Measurements from ENCODE around the gene SIM2. TPM values are rescaled to one million over a fixed set of nuclear protein-coding genes. Genes with fewer than 3 reads are reported as not detected.
A peak's percentile ranks its signal among the peaks of the same experiment; 100 is the strongest.

The SIM2 gene
- total RNA-seq, 1 donor from 2014 or later = 9.2 TPM

DNA sequence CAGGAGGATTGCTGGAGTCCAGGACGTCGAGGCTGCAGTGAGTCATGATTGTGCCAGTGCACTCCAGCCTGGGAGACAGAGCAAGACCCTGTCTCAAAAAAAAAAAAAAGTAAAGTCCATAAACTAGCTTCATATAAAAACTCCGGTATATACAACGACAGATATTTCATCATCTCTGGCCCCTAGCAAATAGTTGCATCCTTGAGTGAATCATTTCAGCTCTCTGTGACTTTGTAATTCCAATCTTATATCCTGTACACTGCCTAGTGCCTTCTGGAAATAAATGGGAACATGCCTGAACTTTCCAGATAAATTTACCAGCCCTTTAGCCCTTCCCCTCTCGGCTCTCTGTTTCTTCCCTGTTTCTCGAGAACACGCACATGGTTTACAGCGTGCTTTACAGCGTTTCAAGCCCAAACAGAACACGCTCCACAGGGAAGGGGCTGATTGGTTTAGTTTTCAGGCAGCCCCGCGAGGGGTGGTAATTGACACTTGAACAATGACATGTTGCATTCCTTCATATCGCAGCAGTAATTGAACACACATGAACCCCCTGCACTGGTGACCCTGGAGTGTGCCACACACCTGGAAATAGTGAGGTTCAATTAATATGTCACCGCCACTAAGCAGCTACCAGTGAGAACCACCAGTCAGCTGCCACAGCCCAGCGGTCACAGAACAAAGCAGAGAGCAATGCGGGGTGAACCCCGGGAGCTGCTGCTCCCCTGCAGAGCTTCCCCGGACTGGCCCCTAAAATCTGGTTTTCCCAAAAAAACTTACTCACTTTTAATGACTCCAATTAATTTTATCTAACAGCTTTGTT, 35.7 kb upstream of the SIM2 start:
- Histone ChIP-seq H3K27me3 (ENCODE audit: insufficient read depth, low read length) (peaks cover 25% of the 10 kb centered on the region), H4K20me1 (ENCODE audit: insufficient read depth, low read length) (no peaks in the 10 kb centered on the region), H2AFZ (ENCODE audit: low read depth, low read length) (peak overlapping the region; percentile 38), H3K4me3 (ENCODE audit: insufficient read depth, low read depth, low read length) (no peak overlapping the region), H3K4me2 (ENCODE audit: low read length) (peak overlapping the region; percentile 28), H3K9me3 (ENCODE audit: insufficient read depth, low read depth, low read length) (no peaks in the 10 kb centered on the region), H3K4me1 (ENCODE audit: insufficient read depth, low read length) (no peaks in the 10 kb centered on the region), H3K27ac (ENCODE audit: low read depth, low read length) (no peak overlapping the region), H3K9ac (ENCODE audit: low read length) (no peak overlapping the region), H3K36me3 (ENCODE audit: insufficient read depth, low read length) (no peaks in the 10 kb centered on the region), H3K79me2 (ENCODE audit: insufficient read depth, low read length) (no peaks in the 10 kb centered on the region)
- no peak for FAIRE-seq
- Mint-ChIP-seq H3K36me3 (ENCODE audit: low read depth, unreplicated experiment) (no peaks in the 10 kb centered on the region), H3K9me3 (ENCODE audit: unreplicated experiment) (peaks cover 3% of the 10 kb centered on the region), H3K4me1 (ENCODE audit: low read depth, unreplicated experiment) (no peaks in the 10 kb centered on the region), H3K27me3 (ENCODE audit: low read depth, unreplicated experiment) (peaks cover 46% of the 10 kb centered on the region), H3K4me3 (ENCODE audit: unreplicated experiment) (no peak overlapping the region), H3K27ac (ENCODE audit: unreplicated experiment) (no peak overlapping the region)
- no peak for DNase-seq (ENCODE audit: low read depth)
- no peak for TF ChIP-seq EZH2 (IDR thresholded peaks at IDR 0.05; ENCODE audit: insufficient read depth, low read length)

- no peak overlapping the region for H3K27ac ChIP-seq (ENCODE audit: low read depth, low read length)
- H3K36me3 ChIP-seq (ENCODE audit: insufficient read depth, low read length) = no peaks in the 10 kb centered on the region
- H3K9me3 ChIP-seq (ENCODE audit: insufficient read depth, low read depth, low read length) = no peaks in the 10 kb centered on the region
- DNase-seq (ENCODE audit: low read depth) (no peak), FAIRE-seq (no peak)
- no peak overlapping the region for H3K9ac ChIP-seq (ENCODE audit: low read length)
- H2AFZ ChIP-seq (ENCODE audit: low read depth, low read length) = no peak overlapping the region
- no peak overlapping the region for H3K4me3 Mint-ChIP-seq (ENCODE audit: unreplicated experiment)
- peaks cover 33% of the 10 kb centered on the region for H3K27me3 ChIP-seq (ENCODE audit: insufficient read depth, low read length)
- no peaks in the 10 kb centered on the region for H3K36me3 Mint-ChIP-seq (ENCODE audit: low read depth, unreplicated experiment)
- H3K4me2 ChIP-seq (ENCODE audit: low read length) = no peak overlapping the region
- no peaks in the 10 kb centered on the region for H4K20me1 ChIP-seq (ENCODE audit: insufficient read depth, low read length)
- no peak for TF ChIP-seq CTCF (IDR thresholded peaks at IDR 0.05; ENCODE audit: insufficient read depth, low read depth, low read length)
- no peak for TF ChIP-seq EZH2 (IDR thresholded peaks at IDR 0.05; ENCODE audit: insufficient read depth, low read length)
- H3K27me3 Mint-ChIP-seq (ENCODE audit: low read depth, unreplicated experiment) = peaks cover 56% of the 10 kb centered on the region
- peaks cover 5% of the 10 kb centered on the region for H3K9me3 Mint-ChIP-seq (ENCODE audit: unreplicated experiment)
- no peak overlapping the region for H3K4me3 ChIP-seq (ENCODE audit: insufficient read depth, low read depth, low read length)
- no peaks in the 10 kb centered on the region for H3K79me2 ChIP-seq (ENCODE audit: insufficient read depth, low read length)
- no peaks in the 10 kb centered on the region for H3K4me1 Mint-ChIP-seq (ENCODE audit: low read depth, unreplicated experiment)
- H3K4me1 ChIP-seq (ENCODE audit: insufficient read depth, low read length) = no peaks in the 10 kb centered on the region
- no peak overlapping the region for H3K27ac Mint-ChIP-seq (ENCODE audit: unreplicated experiment)
Observed at GRCh38 chr21:36664662-36664990, 34.3 kb upstream of the SIM2 start.

- Histone ChIP-seq H3K4me3 (ENCODE audit: insufficient read depth, low read depth, low read length) (no peak overlapping the region), H3K4me1 (ENCODE audit: insufficient read depth, low read length) (no peaks in the 10 kb centered on the region), H3K4me2 (ENCODE audit: low read length) (no peak overlapping the region), H3K79me2 (ENCODE audit: insufficient read depth, low read length) (no peaks in the 10 kb centered on the region), H4K20me1 (ENCODE audit: insufficient read depth, low read length) (no peaks in the 10 kb centered on the region), H3K9me3 (ENCODE audit: insufficient read depth, low read depth, low read length) (no peaks in the 10 kb centered on the region), H2AFZ (ENCODE audit: low read depth, low read length) (no peak overlapping the region), H3K9ac (ENCODE audit: low read length) (no peak overlapping the region), H3K27ac (ENCODE audit: low read depth, low read length) (no peak overlapping the region), H3K36me3 (ENCODE audit: insufficient read depth, low read length) (no peaks in the 10 kb centered on the region), H3K27me3 (ENCODE audit: insufficient read depth, low read length) (peaks cover 30% of the 10 kb centered on the region)
- Mint-ChIP-seq H3K4me3 (ENCODE audit: unreplicated experiment) (no peak overlapping the region), H3K9me3 (ENCODE audit: unreplicated experiment) (peaks cover 5% of the 10 kb centered on the region), H3K36me3 (ENCODE audit: low read depth, unreplicated experiment) (no peaks in the 10 kb centered on the region), H3K27ac (ENCODE audit: unreplicated experiment) (no peak overlapping the region), H3K4me1 (ENCODE audit: low read depth, unreplicated experiment) (no peaks in the 10 kb centered on the region), H3K27me3 (ENCODE audit: low read depth, unreplicated experiment) (peaks cover 57% of the 10 kb centered on the region)
- TF ChIP-seq EZH2 (IDR thresholded peaks at IDR 0.05; ENCODE audit: insufficient read depth, low read length) (no peak), CTCF (IDR thresholded peaks at IDR 0.05; ENCODE audit: insufficient read depth, low read depth, low read length) (no peak)
- DNase-seq (ENCODE audit: low read depth) = no peak
- no peak for FAIRE-seq
Observed at GRCh38 chr21:36665806-36666205, 33.1 kb upstream of the SIM2 start.

Data from astrocyte (in vitro differentiated cells and primary cell).